A172 (cell line): ENCODE measurements around the gene SLC15A3. TPM values are rescaled to one million over a fixed set of nuclear protein-coding genes. Genes with fewer than 3 reads are reported as not detected.

Experiments used
- DNase-seq: peaks from one replicate; pipeline ENCODE4 v3.0.0-alpha.2; 2015; ENCODE audit warnings: low spot score
- total RNA-seq: library from RNA; depleted of rRNA; stranded (reverse); fragments of >200 nt; shearing (Covaris generic); gene quantifications from 2 replicates; pipeline ENCODE4 v1.2.3, GENCODE V29; 2014; rRNA removed

SLC15A3 gene
- total RNA-seq, 1 experiment from 2014 or later, result 6.5 TPM

GRCh38 chr11:60891103-60891741, 60.8 kb downstream of the SLC15A3 start:
- no peak for DNase-seq

GRCh38 chr11:60890696-60891095, 61.3 kb downstream of the SLC15A3 start:
- DNase-seq, result no peak

GRCh38 chr11:60889869-60890311, 62.1 kb downstream of the SLC15A3 start:
- DNase-seq, result no peak

- DNase-seq, result peak; percentile 62
Measured at GRCh38 chr11:60887556-60887955, 64.4 kb downstream of the SLC15A3 start.

Other genes starting within 250 kb of the SLC15A3 start
- gene MS4A18, start 227.5 kb downstream of the SLC15A3 start, total RNA-seq, result not detected in 2 replicates
- gene MS4A15, start 195.3 kb downstream of the SLC15A3 start, total RNA-seq, result not detected in 2 replicates
- gene MS4A10, start 166.8 kb downstream of the SLC15A3 start, total RNA-seq, result not detected in 2 replicates
- 14.2 and 15.7 TPM in 2 replicates for gene CCDC86, start 110.1 kb downstream of the SLC15A3 start, total RNA-seq
- 0.10 TPM in 1 of 2 replicates, not detected in the other for gene PTGDR2, start 96.2 kb downstream of the SLC15A3 start, total RNA-seq
- 0.05 and 1.1 TPM in 2 replicates for gene ZP1, start 84.6 kb downstream of the SLC15A3 start, total RNA-seq
- 56.3 and 63.7 TPM in 2 replicates for gene PRPF19, start 45.6 kb downstream of the SLC15A3 start, total RNA-seq
- gene TMEM109, start 38.0 kb downstream of the SLC15A3 start, total RNA-seq, result 46.9 and 92.9 TPM in 2 replicates
- gene TMEM132A, start 27.7 kb downstream of the SLC15A3 start, total RNA-seq, result 132 and 170 TPM in 2 replicates
- gene CD6, start 19.5 kb upstream of the SLC15A3 start, total RNA-seq, result not detected in 2 replicates
- gene CD5, start 150.3 kb upstream of the SLC15A3 start, total RNA-seq, result not detected in 2 replicates
- 9.1 and 9.7 TPM in 2 replicates for gene VPS37C, start 209.2 kb upstream of the SLC15A3 start, total RNA-seq